Loucy (cell line): ENCODE data around the gene MINPP1.

Source experiments
- H2AFZ ChIP-seq: fragments of 200-600 bp; sonication (generic); 2 replicates; pipeline ENCODE4 v1.6.0; 2016; ENCODE audit warnings: antibody characterized with exemption, mild to moderate bottlenecking, low read length, moderate library complexity
- H3F3A ChIP-seq: fragments of 200-600 bp; 2 replicates; pipeline ENCODE4 v1.6.0; 2016; ENCODE audit warnings: antibody characterized with exemption, low read depth, mild to moderate bottlenecking
- H3K27me3 ChIP-seq: fragments of 200-600 bp; sonication (generic); 2 replicates; pipeline ENCODE4 v1.6.1; 2014; ENCODE audit warnings: low read length, mild to moderate bottlenecking; ENCODE audit not compliant: insufficient read depth, poor library complexity, severe bottlenecking
- H3K36me3 ChIP-seq: fragments of 200-600 bp; sonication (generic); 2 replicates; pipeline ENCODE4 v1.6.1; 2016; ENCODE audit warnings: low read length; ENCODE audit not compliant: insufficient read depth
- H3K4me1 ChIP-seq: fragments of 200-600 bp; sonication (generic); 2 replicates; pipeline ENCODE4 v1.5.1; 2014; ENCODE audit warnings: low read length, mild to moderate bottlenecking; ENCODE audit not compliant: insufficient read depth, poor library complexity, severe bottlenecking
- H3K4me2 ChIP-seq: fragments of 200-600 bp; sonication (generic); 2 replicates; pipeline ENCODE4 v1.6.0; 2014; ENCODE audit warnings: antibody characterized with exemption, low read length, low read depth, mild to moderate bottlenecking; ENCODE audit not compliant: poor library complexity, severe bottlenecking
- H3K4me3 ChIP-seq: fragments of 200-600 bp; sonication (generic); 2 replicates; pipeline ENCODE4 v1.5.1; 2014; ENCODE audit warnings: low read length, mild to moderate bottlenecking, mixed read lengths; ENCODE audit not compliant: poor library complexity, severe bottlenecking
- H3K79me2 ChIP-seq: fragments of 200-600 bp; sonication (generic); 2 replicates; pipeline ENCODE4 v1.6.1; 2014; ENCODE audit warnings: low read length; ENCODE audit not compliant: insufficient read depth
- H3K9ac ChIP-seq: fragments of 200-600 bp; sonication (generic); 2 replicates; pipeline ENCODE4 v1.6.0; 2014; ENCODE audit warnings: mild to moderate bottlenecking, low read depth, low read length, moderate library complexity; ENCODE audit not compliant: poor library complexity, severe bottlenecking
- H3K9me2 ChIP-seq: fragments of 200-600 bp; sonication (generic); replicated peaks from 2 replicates; pipeline ENCODE4 v1.6.1; 2016; ENCODE audit warnings: low read depth, low read length, mixed read lengths
- H3K9me3 ChIP-seq: fragments of 200-600 bp; sonication (generic); 2 replicates; pipeline ENCODE4 v1.6.1; 2014; ENCODE audit warnings: mild to moderate bottlenecking, antibody characterized with exemption, low read length, low read depth; ENCODE audit not compliant: insufficient read depth
- H4K20me1 ChIP-seq: fragments of 200-600 bp; sonication (generic); 2 replicates; pipeline ENCODE4 v1.6.0; 2014; ENCODE audit warnings: antibody characterized with exemption, low read length, mild to moderate bottlenecking; ENCODE audit not compliant: insufficient read depth, poor library complexity, severe bottlenecking
- EZH2phosphoT487 ChIP-seq: fragments of 200-600 bp; IDR thresholded peaks from 2 replicates; pipeline ENCODE4 v1.6.1; 2018; ENCODE audit warnings: antibody characterized with exemption, mild to moderate bottlenecking, moderate library complexity, borderline replicate concordance
- TF ChIP-seq, protein P1 (sequence below): fragments of 200-600 bp; sonication (generic); conservative IDR thresholded peaks from 2 replicates; pipeline ENCODE4 v1.5.1; 2014; ENCODE audit warnings: mild to moderate bottlenecking, antibody characterized with exemption, low read length

Gene MINPP1

DNA sequence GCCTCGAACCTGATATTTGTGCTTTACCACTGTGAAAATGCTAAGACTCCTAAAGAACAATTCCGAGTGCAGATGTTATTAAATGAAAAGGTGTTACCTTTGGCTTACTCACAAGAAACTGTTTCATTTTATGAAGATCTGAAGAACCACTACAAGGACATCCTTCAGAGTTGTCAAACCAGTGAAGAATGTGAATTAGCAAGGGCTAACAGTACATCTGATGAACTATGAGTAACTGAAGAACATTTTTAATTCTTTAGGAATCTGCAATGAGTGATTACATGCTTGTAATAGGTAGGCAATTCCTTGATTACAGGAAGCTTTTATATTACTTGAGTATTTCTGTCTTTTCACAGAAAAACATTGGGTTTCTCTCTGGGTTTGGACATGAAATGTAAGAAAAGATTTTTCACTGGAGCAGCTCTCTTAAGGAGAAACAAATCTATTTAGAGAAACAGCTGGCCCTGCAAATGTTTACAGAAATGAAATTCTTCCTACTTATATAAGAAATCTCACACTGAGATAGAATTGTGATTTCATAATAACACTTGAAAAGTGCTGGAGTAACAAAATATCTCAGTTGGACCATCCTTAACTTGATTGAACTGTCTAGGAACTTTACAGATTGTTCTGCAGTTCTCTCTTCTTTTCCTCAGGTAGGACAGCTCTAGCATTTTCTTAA is 47.7 kb downstream of the MINPP1 start:
- Histone ChIP-seq H3K4me3 (no peak overlapping the region), H3K27me3 (no peaks in the 10 kb centered on the region), H3K36me3 (peaks cover 18% of the 10 kb centered on the region), H3K9me2 (no peaks in the 10 kb centered on the region), H2AFZ (no peak overlapping the region), H3K79me2 (no peaks in the 10 kb centered on the region), H3K9ac (no peak overlapping the region), H3F3A (no peaks in the 10 kb centered on the region), H4K20me1 (no peaks in the 10 kb centered on the region), H3K4me1 (peaks cover 3% of the 10 kb centered on the region), H3K4me2 (no peak overlapping the region), H3K9me3 (no peaks in the 10 kb centered on the region)
- TF ChIP-seq, protein P1, sequence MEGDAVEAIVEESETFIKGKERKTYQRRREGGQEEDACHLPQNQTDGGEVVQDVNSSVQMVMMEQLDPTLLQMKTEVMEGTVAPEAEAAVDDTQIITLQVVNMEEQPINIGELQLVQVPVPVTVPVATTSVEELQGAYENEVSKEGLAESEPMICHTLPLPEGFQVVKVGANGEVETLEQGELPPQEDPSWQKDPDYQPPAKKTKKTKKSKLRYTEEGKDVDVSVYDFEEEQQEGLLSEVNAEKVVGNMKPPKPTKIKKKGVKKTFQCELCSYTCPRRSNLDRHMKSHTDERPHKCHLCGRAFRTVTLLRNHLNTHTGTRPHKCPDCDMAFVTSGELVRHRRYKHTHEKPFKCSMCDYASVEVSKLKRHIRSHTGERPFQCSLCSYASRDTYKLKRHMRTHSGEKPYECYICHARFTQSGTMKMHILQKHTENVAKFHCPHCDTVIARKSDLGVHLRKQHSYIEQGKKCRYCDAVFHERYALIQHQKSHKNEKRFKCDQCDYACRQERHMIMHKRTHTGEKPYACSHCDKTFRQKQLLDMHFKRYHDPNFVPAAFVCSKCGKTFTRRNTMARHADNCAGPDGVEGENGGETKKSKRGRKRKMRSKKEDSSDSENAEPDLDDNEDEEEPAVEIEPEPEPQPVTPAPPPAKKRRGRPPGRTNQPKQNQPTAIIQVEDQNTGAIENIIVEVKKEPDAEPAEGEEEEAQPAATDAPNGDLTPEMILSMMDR, result no peak
- no peak for TF ChIP-seq EZH2phosphoT487

DNA sequence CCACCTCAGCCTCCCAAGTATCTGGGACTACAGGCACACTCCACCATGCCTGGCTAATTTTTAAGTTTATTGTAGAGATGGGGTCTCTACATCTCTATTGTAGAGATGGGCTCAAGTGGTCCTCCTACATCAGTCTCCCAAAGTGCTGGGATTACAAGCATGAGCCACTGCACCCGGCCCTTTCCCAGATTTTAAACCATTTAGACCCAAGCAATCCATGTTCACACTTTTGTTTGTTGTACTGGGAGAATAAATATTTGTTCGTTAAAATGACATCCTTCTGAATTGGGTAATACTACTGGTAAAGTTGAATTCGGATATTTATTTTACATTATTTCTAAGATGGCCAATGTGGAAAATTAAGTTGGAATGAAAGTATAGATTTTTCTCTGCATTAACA is 52.7 kb downstream of the MINPP1 start:
- Histone ChIP-seq H3K9me2 (no peaks in the 10 kb centered on the region), H3K36me3 (peaks cover 14% of the 10 kb centered on the region), H2AFZ (no peak overlapping the region), H3K9ac (no peak overlapping the region), H3K4me1 (no peaks in the 10 kb centered on the region), H3K79me2 (no peaks in the 10 kb centered on the region), H3K9me3 (no peaks in the 10 kb centered on the region), H4K20me1 (no peaks in the 10 kb centered on the region), H3K4me3 (no peak overlapping the region), H3K4me2 (no peak overlapping the region), H3F3A (no peaks in the 10 kb centered on the region), H3K27me3 (no peaks in the 10 kb centered on the region)
- no peak for TF ChIP-seq EZH2phosphoT487
- TF ChIP-seq, protein P1, result no peak

DNA sequence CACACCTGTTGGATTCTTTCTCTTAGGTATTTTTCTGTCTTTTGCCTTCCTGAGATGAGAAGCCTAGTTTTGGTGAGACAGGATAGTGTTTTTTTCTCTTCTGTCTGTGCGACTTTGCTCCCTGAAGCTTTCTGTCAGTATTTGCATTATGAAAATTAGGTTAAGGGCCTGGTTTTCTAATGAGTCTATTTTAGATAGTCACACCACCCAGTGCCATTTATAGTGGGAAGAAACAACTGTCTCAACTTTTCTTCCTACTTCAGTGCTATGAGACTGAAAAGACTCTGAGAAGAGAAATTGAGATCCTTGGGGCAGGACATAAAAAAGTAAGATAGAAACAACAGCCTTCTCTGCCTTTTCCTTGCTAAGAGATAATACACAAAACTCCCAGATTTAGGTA is 53.6 kb downstream of the MINPP1 start:
- no peak overlapping the region for H3K4me3 ChIP-seq
- no peaks in the 10 kb centered on the region for H3F3A ChIP-seq
- H3K4me1 ChIP-seq, result no peaks in the 10 kb centered on the region
- H3K9me2 ChIP-seq, result no peaks in the 10 kb centered on the region
- no peaks in the 10 kb centered on the region for H3K27me3 ChIP-seq
- H3K4me2 ChIP-seq, result no peak overlapping the region
- H4K20me1 ChIP-seq, result no peaks in the 10 kb centered on the region
- peaks cover 9% of the 10 kb centered on the region; the same call in 1 of the 2 replicates for H3K36me3 ChIP-seq
- no peak overlapping the region for H3K9ac ChIP-seq
- TF ChIP-seq EZH2phosphoT487, result no peak
- TF ChIP-seq, protein P1, result no peak
- no peaks in the 10 kb centered on the region for H3K79me2 ChIP-seq
- H3K9me3 ChIP-seq, result no peaks in the 10 kb centered on the region
- no peak overlapping the region for H2AFZ ChIP-seq
